Urothelium cell line (cell line): ENCODE results near the gene MS4A14.
"Not testable (repeated sequence)": the region's sequence is repeated elsewhere in the genome, so short reads cannot be mapped to it uniquely, and the experiment has no call there.

Experiments
- DNase-seq: peaks from one replicate; pipeline ENCODE4 v3.0.0; 2011; ENCODE audit warnings: low spot score, mixed read lengths
- FAIRE-seq: peaks from 2 replicates; lab custom pipeline; 2011; peaks lifted over from hg19 to GRCh38; lab: Jason Lieb, UNC

The MS4A14 gene

DNA sequence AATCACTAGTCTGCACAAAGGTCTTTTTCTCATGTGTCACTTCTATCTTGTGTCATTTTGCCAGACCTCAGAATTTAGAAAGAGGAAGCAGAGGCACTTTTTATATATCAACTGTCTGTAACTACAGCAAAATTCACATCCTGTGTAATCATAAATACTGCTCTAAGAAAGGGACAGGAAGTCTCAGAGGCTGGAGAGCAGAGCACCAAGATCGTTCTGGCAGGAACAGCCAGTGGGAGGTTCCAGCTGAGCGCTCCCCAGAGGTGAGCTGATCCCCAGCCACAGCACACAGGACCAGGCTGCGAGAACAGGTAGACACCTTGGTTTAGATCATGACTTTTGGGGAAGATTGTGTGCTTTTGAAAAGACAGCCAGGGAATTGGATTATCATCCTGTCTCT lies 17.9 kb upstream of the MS4A14 start, which contains the start of gene MS4A7:
TSS of gene MS4A7 (plus strand) at position 179 of the 400 bp plus-strand sequence. CDS start 4,610 bp downstream, outside the sequence.
- FAIRE-seq, result no peak

DNA sequence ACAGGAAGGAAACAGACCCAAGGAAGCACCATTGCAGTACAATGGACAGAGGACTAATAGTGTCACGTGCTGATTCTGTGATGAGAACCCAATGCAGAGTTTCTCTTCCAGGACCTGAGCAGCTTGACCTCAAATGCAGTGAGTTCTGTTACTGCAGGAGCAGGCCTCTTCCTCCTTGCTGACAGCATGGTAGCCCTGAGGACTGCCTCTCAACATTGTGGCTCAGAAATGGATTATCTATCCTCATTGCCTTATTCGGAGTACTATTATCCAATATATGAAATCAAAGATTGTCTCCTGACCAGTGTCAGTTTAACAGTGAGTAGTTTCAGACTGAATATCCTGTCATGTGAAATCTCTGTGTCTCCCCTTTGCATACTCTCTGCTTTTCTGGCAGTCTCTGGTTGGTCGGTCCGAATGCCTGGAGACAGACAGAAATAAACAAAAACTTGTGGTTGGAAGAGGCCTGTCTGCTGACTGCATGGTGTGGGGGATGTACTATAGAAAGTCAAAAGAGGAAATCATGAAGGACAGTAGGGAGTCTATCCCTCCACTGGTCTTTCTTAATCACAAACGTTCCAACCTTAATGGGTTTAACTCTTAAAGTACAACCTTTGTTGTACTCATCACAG lies 6.9 kb upstream of the MS4A14 start:
- DNase-seq (no peak), FAIRE-seq (no peak)

More for the DNA sequence above, 17.9 kb upstream of the MS4A14 start, which contains the start of gene MS4A7:
- DNase-seq, result no peak

DNA sequence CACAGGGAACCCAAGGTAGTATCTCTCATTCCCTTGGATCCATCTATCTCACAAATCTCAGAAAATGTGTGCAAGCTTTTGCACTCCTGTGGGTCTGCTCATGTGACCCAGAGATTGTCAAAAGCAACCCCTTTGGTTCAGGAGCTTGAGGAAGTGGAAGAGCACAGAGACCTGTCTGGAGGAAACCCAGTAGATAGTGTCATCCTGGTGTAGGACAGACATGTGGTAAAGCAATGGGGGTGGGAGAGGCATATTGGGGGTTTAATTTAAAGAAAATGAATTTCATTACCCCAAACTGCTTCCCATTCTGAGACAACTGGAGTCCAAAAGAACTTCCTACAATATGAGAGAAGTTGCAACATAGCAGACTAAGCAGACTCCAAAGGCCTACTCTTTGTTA lies 5.8 kb upstream of the MS4A14 start:
- DNase-seq (no peak), FAIRE-seq (no peak)

DNA sequence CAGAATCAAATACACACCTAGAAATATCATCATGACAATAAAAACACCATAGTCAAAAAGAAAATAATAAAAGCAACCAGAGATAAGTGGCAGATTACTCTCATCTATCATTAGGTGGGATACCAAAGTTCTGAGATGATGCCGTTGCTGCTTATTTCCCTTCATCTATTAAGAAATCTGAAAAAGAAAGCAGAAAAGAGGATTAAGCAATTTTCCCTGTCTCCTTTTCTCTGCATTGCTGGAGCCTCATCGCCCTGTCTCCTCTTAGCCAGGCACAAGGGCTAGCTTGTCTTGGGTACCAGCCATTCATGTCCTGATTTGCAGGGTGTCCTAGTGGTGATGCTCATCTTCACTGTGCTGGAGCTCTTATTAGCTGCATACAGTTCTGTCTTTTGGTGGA lies 3.9 kb upstream of the MS4A14 start:
- DNase-seq (no peak), FAIRE-seq (no peak)

DNA sequence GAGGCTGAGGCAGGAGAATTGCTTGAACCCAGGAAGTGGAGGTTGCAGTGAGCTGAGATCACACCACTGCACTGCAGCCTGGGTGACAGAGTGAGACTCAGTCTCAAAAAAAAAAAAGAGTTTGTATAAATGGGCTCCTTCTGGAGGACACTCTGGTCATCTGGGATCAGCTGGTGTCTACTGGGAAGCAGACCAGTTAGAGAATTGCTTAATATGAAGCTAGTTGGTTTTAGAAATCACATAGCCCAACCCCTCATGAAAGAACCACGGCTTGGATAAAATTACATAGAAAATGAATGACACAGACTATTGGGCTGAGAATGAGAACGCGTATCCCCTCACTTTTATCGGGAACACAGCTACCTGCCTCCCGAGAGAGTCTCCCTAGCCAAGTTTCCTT lies 3.2 kb upstream of the MS4A14 start:
- DNase-seq (no peak), FAIRE-seq (no peak)

DNA sequence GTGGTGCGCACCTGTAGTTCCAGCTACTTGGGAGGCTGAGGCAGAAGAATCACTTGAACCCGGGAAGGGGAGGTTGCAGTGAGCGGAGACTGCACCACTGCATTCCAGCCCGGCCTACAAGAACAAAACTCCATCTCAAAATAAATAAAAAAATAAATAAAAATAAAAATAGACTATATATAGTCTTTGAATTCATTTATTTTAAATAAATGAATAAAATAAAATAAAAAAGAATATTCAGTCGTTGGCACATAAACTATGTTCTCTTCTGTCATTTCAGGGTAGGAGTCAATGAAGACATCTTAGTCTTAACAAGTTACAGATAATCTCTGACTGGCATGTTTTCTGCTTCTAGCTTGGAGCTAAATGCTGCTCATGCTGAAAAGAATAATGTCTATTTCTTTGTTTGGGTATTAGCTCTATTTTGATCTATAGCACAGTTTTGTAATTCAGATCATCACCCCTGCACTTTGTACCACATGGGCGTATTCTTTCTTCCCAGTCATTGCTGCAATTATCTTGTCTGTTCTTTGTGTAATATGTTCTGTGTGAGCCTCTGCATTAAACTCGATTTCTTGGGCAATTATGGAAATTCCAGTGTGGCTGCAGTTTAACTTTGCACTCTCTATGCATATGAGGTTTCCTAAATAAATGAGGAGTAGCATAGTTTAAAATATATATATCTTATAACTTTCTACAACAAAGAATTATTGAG lies 1.4 kb upstream of the MS4A14 start:
- DNase-seq, result no peak
- no peak for FAIRE-seq

DNA sequence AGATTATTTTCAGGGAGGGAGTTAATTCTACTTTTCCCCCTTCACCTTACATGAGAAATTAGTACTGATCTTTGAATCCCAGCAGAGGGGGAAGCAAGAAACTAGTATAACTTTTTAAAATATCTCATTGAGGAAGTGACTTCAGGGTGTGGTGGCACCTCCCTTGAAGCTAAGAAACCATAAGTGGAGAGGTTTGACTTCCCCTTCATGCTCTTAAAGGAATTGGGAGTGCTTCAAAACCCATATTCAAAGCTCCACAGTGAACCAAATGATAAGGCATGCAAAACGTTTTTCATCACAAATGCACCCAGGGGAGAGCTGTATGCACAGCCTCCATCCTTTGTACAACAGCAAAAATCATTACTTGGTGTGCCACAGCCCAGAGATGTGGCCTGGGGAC lies 540 bp downstream of the MS4A14 start:
- DNase-seq, result no peak
- no peak for FAIRE-seq

DNA sequence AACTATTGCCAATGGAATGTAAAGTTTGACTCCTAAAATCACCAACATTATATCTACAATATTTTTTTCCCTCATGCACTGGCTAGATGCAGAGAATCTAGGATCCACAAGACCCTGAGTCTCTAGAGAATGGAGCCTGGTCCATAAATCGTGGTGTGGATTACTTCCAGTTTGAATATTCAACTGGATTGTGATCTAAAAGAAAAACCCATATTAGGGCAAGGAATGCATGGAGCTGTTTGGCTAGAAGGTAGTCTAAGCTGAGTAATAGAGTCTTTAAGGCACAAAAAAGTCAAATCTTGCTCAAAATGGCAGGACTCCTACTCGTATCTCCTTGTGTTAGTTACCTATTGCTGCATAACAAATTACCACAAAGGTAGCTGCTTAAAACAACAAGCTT lies 23.8 kb downstream of the MS4A14 start:
- DNase-seq (no peak), FAIRE-seq (no peak)

DNA sequence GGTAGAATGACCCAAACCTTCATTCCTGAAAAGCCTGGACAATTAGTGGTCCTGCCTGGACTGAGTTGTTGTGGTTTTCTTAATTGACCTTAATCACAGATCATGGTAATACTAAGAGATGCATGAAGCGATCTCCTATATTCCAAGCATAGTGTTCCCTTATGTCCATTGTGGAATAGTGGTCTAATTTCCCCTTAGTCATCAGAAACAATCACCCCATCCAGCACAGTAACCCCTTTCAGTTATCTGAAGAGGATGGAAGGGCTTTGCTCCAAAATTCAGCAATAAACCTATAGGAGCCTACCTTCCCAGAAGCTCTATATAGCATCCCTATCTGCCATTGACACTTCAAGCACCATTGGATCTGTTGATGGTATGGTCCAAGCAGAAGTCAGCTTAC lies 26.4 kb downstream of the MS4A14 start:
- no peak for DNase-seq
- FAIRE-seq, result no peak

DNA sequence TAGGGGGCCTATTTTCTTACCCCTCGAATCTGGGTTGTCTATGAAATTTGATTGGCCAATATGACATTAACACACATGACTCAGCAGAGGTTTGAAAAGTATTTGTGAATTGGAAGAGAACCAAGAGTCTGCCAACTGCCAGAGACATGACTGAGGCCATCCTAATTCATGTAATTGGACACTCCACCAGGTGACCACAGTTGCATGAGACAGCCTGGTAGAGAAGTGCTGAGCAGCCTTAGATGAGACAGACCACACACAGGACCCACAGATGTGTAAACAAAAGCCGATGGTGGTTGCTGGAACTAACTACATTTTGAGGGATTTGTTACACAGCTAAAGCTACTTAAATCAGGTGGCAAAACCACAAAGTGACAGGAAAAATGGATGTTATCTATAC lies 32.3 kb downstream of the MS4A14 start:
- FAIRE-seq, result peak; percentile 82
- peak; percentile 86 for DNase-seq

DNA sequence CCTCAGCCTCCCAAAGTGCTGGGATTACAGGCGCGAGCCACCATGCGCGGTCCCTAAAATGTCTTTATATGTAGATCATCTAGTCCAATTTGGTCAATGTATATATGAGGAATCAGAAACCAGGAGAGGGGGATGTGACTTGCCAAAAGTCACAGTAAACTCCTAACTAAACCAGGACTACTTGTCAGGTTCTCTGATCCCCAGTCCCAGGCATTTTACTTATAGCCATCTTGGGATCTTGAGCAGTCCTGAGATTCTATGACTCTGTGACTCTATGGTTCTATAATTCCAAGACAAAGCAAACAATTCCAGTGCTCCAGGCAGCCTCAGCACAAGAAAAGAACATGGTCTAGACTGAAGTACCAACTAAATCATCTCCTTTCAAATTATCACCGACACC lies 33.0 kb downstream of the MS4A14 start, which contains the start of gene MS4A5:
TSS of gene MS4A5 (plus strand) at position 301 of the 400 bp plus-strand sequence. CDS start 103 bp downstream, outside the sequence.
- DNase-seq, result no peak
- no peak for FAIRE-seq

DNA sequence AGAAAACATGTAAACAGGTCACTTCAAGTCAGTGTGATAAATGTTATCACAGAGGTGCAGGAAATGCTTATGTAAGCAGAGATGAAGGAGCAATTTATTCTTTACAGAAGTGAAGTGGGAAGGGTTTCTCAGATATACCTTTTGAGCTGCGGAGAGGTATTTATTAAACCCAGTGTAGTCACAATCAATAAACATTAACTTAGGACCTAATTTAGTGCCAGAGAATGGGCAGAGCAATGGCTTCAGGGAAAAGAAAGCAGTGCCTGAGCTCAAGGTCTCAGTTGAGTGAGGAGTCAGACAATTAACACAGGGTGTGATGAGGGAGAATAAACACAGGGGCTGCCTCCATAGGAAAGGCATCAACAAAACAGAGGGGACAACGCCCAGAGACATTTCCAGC lies 35.0 kb downstream of the MS4A14 start:
- DNase-seq (no peak), FAIRE-seq (no peak)

DNA sequence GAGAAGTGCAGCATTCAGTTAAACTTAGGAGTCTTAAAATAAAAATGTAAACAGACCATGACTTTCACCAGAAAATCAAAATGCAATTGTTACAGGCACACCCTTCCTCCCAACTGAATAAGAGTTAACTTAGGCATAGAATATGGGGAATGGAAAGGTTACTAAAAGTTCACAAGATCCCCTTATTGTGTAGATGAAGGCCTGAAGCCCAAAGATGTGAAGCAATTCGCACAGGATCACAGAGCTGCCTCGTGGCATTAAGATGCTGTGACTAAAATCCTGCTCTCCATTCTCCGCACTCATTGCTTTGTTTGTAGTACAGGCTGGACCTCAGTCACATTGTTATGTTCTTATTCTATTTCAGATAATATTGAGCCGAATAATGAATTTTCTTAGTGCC lies 37.1 kb downstream of the MS4A14 start:
- FAIRE-seq (no peak), DNase-seq (no peak)

DNA sequence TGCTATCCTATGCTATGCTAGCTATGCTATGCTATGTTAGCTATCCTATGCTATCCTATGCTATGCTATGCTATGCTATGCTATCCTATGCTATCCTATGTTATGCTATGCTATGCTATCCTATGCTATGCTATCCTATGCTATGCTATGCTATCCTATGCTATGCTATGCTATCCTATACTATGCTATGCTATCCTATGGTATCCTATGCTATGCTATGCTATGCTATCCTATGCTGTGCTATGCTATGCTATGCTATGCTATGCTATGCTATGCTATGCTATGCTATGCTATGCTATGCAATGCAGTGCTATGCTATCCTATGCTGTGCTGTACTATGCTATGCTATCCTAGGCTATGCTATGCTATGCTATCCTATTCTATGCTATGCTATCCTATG lies 50.8 kb downstream of the MS4A14 start:
- no peak for DNase-seq
- FAIRE-seq, result peak; percentile 35

DNA sequence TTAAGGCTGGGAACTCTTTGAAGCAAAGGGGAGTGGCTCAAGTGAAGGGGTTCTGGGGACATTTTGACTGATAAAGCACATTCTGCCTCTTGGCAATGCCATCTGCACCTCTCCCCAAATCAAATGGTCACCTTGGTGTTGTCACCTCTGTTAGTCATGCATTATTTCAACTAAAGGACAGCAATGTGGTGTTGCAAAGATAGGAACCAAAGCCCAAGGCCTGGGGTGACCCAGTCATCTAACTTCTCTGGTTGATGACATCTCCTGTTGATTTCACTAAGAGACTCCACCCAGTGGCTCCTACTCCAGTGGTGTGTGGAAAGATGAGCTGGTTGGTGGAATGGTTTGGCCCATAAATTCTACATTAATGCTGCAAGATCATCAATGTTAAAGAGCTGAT lies 51.6 kb downstream of the MS4A14 start:
- FAIRE-seq (no peak), DNase-seq (no peak)

DNA sequence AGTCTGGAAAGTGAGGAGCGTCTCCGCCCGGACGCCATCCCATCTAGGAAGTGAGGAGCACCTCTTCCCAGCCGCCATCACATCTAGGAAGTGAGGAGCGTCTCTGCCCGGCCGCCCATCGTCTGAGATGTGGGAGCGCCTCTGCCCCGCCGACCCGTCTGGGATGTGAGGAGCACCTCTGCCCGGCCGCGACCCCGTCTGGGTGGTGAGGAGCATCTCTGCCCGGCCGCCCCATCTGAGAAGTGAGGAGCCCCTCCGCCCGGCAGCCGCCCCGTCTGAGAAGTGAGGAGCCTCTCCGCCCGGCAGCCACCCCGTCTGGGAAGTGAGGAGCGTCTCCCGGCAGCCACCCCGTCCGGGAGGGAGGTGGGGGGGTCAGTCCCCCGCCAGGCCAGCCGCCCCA lies 54.9 kb downstream of the MS4A14 start:
- DNase-seq, FAIRE-seq: not testable (repeated sequence)

DNA sequence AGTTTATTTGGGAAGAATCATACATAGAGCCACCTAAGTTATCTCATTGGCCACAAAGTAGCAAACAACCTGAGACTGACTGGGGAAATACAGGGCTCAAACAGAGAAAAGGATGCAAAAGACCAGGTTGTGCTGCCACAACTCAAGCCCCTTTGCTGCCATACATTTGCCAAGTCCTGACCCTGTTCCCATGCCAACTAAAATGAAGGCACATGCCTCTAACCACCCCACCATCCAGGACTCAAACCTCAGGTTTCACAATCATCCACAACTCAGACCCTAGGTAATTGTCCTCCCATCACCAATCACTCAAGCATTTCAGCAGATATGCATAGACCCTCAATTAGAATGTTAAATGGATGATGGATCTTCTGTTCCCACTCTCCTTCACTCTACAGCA lies 58.0 kb downstream of the MS4A14 start:
- no peak for FAIRE-seq

DNA sequence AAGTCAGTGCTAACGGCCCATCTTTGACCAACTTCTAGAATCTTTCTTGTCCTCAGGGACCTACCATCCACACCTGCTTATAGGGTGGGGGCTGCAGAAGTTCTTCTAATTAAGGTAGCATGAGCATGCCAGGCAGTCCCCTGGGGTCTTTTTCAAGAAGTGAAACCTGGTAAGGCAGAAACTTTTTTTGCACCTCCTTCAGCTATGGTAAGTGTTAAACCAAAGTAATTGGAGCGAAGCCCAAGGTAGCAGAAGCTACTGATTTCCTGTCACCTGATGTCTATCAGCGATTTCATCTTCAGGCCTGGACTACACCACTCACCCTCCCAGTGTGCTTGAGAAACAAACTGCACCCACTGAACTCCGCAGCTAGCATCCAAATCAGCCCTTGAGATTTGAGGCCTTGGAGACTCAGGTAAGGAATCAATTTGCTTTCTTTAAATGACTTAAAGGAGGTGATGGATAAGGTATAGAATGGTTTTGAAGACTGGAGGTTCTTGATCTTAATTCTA lies 59.3 kb downstream of the MS4A14 start, which contains the start of gene MS4A1:
TSS of gene MS4A1 (plus strand) at position 317 of the 512 bp plus-strand sequence. CDS start 6,528 bp downstream, outside the sequence.
- FAIRE-seq (no peak), DNase-seq (no peak)

More for the DNA sequence above, 58.0 kb downstream of the MS4A14 start:
- DNase-seq, result no peak

DNA sequence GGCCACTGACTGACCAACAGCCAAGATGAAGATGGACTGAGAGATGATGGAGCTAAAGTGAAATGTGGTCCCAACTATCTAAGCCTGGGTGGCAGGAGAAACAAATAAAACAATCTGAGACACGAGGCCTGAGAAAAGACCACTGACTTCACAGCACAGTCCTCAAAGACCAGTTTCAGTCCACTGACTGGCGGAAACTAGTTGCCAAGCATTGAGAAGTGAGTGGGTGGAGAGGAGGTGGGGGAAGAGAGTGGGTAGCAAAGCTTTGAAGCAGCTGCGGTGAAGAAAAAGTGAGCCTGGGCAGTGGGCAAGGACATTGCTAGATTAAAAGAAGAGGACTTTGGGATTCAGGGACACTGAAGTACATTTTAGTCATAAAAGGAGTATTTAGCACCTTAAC lies 61.3 kb downstream of the MS4A14 start:
- FAIRE-seq (no peak), DNase-seq (no peak)

DNA sequence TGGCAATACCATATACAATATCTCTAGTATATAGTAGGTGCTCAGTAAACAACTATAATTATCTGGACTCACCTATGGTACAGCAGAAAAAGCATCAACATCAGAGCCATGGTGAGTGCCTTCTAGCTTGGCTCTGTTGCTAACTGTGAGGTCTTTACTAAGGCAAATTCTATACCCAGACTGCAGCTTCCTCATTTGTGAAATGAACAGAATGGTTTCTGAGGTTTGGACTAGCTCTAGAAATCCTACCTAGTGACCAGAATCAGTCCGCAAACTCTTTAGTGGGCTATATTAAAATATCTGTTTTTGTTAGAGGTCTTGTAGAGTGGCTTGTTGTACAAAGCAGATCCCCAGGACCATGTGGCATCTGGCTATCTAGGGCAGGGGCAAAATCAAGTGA lies 63.1 kb downstream of the MS4A14 start:
- DNase-seq, result no peak
- no peak for FAIRE-seq
